Tibial artery (tissue), 4 donors: ENCODE results near the gene CPB2.

Experiments used
- DNase-seq, 2 donors: peaks; one replicate each; pipeline ENCODE4 v3.0.0-alpha.2; 2019
- H3K27ac ChIP-seq, 2 donors: fragments of 200-600 bp; sonication (generic) in 1 of 2; 1 replicate in 1 of 2; 2 replicates in 1 of 2; pipeline ENCODE4 v1.5.1; 2018 to 2019; ENCODE audit warnings: mild to moderate bottlenecking in 1 of 2
- H3K27me3 ChIP-seq, 2 donors: fragments of 200-600 bp; sonication (generic) in 1 of 2; one replicate each; pipeline versions ENCODE4 v1.5.1 to v1.6.0; 2016 to 2019
- H3K36me3 ChIP-seq, 3 donors: fragments of 200-600 bp; sonication (generic) in 2 of 3; one replicate each; pipeline ENCODE4 v1.5.1; 2016 to 2019; ENCODE audit warnings: mild to moderate bottlenecking in 2 of 3
- H3K4me1 ChIP-seq, 4 donors: fragments of 200-600 bp; sonication (generic) in 2 of 4; 1 replicate in 3 of 4; 2 replicates in 1 of 4; pipeline ENCODE4 v1.5.1; 2016 to 2019
- H3K4me3 ChIP-seq, 2 donors: fragments of 200-600 bp; sonication (generic) in 1 of 2; 1 replicate in 1 of 2; 2 replicates in 1 of 2; pipeline ENCODE4 v1.5.1; 2018 to 2019; ENCODE audit warnings: mild to moderate bottlenecking in 2 of 2
- H3K9me3 ChIP-seq, 3 donors: fragments of 200-600 bp; sonication (generic) in 1 of 3; one replicate each; pipeline ENCODE4 v1.5.1; 2016 to 2019
- intact Hi-C: fragments of 100-400 bp; cut with DNase I; formaldehyde crosslinking; loops from one replicate; pipeline ENCODE4 v1.15.0; 2023; ENCODE audit warnings: low total_unique reads
- TF ChIP-seq, protein P1 (sequence below), 2 experiments: fragments of 200-600 bp in 1 of 2; fragments of 450-650 bp in 1 of 2; IDR thresholded peaks; one replicate each; pipeline ENCODE4 v1.5.1; 2017 to 2019; ENCODE audit warnings: antibody characterized with exemption in 2 of 2, mild to moderate bottlenecking in 1 of 2, moderate library complexity in 1 of 2

Gene CPB2

DNA sequence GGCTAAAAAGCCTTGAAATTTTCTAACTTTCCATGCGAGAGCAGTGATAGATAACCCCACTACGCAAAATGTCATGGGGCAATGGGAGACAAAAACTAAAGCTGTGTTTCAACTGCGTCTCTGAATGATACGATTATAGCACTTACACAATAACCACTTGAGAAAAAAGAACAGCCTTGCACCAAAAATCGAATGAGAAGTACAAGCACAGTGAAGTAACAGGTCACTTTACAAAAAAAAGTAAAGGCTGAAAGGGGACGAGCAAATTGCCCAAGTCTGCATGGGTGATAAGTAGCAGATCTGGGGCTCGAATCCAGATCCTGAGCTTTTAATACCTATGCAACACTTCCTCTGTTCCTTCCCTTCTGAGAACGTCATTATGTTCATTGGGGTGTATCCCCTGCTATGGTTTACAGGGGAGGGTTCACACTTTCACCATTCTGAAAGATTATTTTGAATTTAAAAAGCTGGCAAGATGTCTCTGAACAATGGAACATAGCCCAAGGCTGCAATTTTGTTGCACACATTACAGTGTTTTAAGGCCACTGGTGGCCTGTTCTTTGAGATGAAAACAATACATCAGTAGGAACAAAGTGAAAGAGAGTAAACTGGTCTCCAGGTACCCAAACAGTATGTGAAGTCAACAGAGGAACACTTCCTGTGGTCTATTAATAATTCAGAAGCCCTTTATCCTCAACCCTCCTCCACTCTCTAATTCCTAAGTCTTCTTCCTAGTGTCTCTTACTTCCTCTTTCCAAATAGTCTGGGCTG lies 3.2 kb downstream of the CPB2 start:
- H3K4me1 ChIP-seq: peaks cover 0 to 21% (median 0%) of the 10 kb centered on the region in 4 donors
- H3K27me3 ChIP-seq: no peaks in the 10 kb centered on the region
- H3K4me3 ChIP-seq: no peak overlapping the region
- no peak overlapping the region for H3K27ac ChIP-seq
- TF ChIP-seq, protein P1, sequence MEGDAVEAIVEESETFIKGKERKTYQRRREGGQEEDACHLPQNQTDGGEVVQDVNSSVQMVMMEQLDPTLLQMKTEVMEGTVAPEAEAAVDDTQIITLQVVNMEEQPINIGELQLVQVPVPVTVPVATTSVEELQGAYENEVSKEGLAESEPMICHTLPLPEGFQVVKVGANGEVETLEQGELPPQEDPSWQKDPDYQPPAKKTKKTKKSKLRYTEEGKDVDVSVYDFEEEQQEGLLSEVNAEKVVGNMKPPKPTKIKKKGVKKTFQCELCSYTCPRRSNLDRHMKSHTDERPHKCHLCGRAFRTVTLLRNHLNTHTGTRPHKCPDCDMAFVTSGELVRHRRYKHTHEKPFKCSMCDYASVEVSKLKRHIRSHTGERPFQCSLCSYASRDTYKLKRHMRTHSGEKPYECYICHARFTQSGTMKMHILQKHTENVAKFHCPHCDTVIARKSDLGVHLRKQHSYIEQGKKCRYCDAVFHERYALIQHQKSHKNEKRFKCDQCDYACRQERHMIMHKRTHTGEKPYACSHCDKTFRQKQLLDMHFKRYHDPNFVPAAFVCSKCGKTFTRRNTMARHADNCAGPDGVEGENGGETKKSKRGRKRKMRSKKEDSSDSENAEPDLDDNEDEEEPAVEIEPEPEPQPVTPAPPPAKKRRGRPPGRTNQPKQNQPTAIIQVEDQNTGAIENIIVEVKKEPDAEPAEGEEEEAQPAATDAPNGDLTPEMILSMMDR (IDR thresholded peaks at IDR 0.05): no peak
- intact Hi-C loops: no loop called here
- no peaks in the 10 kb centered on the region for H3K36me3 ChIP-seq
- DNase-seq: no peak
- no peaks in the 10 kb centered on the region for H3K9me3 ChIP-seq

DNA sequence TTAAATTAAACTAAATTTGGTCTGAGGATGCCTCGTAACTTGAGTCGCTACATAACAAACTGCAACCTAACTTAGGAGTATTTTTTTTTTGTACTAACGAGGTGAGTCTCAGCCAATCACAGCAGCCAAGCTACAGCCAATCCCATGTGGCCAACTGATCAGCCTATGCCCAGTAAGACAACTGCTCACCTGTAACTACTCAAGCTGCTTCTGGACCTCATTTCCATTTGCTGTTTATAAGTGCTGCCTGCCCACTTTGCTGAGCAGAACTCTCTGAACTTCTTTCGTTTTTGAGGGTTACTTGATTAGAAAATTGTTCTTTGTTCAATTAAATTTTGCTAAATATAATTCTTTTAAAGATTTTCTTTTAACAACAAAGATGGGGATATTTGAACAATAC lies 3.8 kb downstream of the CPB2 start:
- H3K27ac ChIP-seq: no peak overlapping the region
- H3K4me3 ChIP-seq: no peak overlapping the region
- no peaks in the 10 kb centered on the region for H3K27me3 ChIP-seq
- no peak for DNase-seq
- TF ChIP-seq, protein P1 (IDR thresholded peaks at IDR 0.05): no peak
- intact Hi-C loops: no loop called here
- no peaks in the 10 kb centered on the region for H3K36me3 ChIP-seq
- H3K4me1 ChIP-seq: peaks cover 0 to 21% (median 0%) of the 10 kb centered on the region in 4 donors
- no peaks in the 10 kb centered on the region for H3K9me3 ChIP-seq

DNA sequence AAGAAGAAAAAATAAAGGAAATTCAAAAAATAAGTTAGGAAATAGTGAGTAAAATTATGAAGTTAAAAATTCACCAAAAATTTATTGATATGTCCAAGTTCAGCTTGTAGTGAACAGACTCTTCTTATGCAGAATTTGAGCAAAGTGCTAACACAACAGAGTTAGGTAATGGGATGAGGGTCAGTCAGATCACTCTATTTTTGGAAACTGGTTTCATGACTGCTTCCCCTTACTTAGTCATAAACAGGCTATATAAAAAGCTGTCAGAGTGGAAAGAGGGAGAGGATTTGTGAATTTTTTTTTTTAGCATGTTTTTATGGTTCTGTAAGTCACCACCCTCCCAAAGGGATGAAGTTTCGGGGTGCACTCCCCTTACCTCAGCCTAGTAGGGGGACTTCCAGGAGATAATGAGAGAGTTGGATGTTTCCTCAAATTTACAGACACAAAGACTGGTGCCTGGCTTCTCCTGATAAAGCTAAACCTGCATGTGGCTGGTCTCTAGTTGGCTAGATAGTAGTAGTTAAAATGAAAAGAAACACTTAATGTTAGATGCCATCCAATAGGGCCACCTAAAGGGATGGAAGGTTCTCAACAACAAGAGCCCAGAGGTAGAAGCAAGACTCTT lies 4.5 kb downstream of the CPB2 start:
- H3K27ac ChIP-seq: no peak overlapping the region
- DNase-seq: no peak
- H3K27me3 ChIP-seq: no peaks in the 10 kb centered on the region
- H3K9me3 ChIP-seq: no peaks in the 10 kb centered on the region
- intact Hi-C loops: no loop called here
- TF ChIP-seq, protein P1 (IDR thresholded peaks at IDR 0.05): no peak
- H3K36me3 ChIP-seq: no peaks in the 10 kb centered on the region
- H3K4me3 ChIP-seq: no peak overlapping the region
- peaks cover 0 to 21% (median 0%) of the 10 kb centered on the region in 4 donors for H3K4me1 ChIP-seq

DNA sequence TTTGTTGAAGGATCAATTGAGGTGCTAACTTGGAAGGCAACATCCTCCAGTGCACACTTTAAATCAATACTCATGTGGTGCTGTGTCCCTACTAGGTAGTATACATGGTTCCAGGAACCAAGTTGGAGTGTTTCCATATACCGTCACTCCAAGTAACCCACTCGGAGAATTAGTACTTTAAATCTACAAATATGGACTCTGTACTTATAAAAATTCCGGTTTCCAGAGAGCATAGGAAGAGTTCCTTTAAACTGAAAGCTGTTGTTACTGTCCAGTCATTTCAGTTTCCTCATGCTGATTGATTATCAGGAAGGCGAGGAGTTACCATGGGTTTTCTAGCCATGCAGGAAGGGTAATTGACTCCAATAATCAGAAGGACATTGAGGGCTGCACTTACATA lies 7.2 kb downstream of the CPB2 start:
- intact Hi-C loops: no loop called here
- Histone ChIP-seq H3K4me3 (no peak overlapping the region), H3K27ac (no peak overlapping the region), H3K27me3 (no peaks in the 10 kb centered on the region), H3K9me3 (peaks cover 0 to 3% (median 0%) of the 10 kb centered on the region in 3 donors), H3K36me3 (no peaks in the 10 kb centered on the region), H3K4me1 (peaks cover 0 to 21% (median 0%) of the 10 kb centered on the region in 4 donors)
- TF ChIP-seq, protein P1 (IDR thresholded peaks at IDR 0.05): no peak
- no peak for DNase-seq

DNA sequence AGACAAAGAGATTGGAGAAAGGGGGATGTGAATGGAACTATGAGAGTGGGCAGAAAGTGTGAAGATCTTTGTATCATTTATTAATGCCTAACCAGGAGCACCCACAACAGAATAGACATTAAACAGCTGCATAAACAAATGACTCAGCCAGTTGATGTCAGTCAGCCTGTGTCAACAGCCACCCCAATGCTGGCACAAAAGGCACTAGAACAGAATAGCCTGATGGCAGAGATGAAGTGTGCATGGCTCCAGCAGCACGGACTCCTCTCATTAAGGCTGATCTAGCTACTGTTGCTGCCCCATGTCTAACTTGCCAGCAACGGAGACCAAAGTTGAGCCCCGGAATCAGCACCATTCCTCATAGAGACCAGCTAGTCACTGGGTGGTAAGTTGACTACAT lies 7.8 kb downstream of the CPB2 start:
- H3K4me3 ChIP-seq: no peak overlapping the region
- DNase-seq: no peak
- intact Hi-C loops: no loop called here

More for the DNA sequence above, 7.8 kb downstream of the CPB2 start:
- no peaks in the 10 kb centered on the region for H3K36me3 ChIP-seq
- no peaks in the 10 kb centered on the region for H3K27me3 ChIP-seq
- H3K9me3 ChIP-seq: peaks cover 0 to 5% (median 0%) of the 10 kb centered on the region in 3 donors
- H3K4me1 ChIP-seq: peaks cover 0 to 18% (median 0%) of the 10 kb centered on the region in 4 donors
- no peak overlapping the region for H3K27ac ChIP-seq
- TF ChIP-seq, protein P1 (IDR thresholded peaks at IDR 0.05): no peak
